GM21360 (cell line): ENCODE results near the gene CATSPERZ.
A peak's percentile ranks its signal among the peaks of the same experiment; 100 is the strongest.

Experiments
- ATAC-seq: cut with Tn5 transposase; IDR thresholded peaks from one replicate; pipeline ENCODE4 v1.9.1; 2021; ENCODE audit warnings: mild to moderate bottlenecking, moderate library complexity; ENCODE audit not compliant: unreplicated experiment

CATSPERZ gene

DNA sequence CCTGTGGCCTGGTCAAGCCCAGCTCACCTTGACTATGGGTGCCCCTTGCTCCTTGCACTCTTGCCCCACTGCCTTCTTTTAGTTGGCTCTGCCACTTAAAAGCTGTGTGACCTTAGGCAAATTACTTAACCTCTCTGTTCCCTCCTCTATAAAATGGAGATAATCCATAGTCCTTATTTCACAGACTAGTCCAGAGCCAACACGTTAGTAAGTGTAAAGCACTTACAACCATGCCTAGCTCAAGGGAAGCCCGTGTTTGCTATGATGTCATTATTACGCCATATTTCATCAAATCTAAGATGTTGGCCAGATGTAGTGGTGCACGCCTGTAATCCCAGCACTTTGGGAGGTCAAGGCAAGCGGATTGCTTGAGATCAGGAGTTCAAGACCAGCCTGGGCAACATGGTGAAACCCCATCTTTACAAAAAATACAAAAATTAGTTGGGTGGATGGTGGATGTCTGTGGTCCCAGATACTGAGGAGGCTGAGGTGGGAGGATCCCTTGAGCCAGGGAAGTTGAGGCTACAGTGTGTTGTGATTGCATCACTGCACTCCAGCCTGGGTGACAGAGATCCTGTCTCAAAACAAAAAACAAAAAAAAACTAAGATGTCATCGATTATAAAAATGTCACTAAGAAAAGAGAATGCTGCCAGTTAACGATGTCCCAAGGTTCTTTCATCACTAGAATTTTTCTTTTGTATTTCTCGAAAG, 37.5 kb downstream of the CATSPERZ start:
- no peak for ATAC-seq

DNA sequence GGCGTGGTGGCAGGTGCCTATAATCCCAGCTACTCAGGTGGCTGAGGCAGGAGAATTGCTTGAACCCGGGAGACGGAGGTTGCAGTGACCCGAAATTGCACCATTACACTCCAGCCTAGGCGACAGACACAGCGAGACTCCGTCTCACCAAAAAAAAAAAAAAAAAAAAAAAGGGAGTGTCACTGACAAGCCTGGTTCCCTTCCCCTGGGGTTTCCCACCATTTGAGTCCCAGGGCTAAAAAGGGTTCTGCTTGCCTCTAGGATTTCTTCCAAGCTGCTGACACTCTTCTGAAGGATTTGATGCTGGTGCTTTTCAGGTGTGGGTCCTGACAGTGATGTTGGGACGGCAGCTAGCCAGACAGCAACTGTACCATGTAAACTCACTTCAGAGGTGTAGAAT, 38.6 kb downstream of the CATSPERZ start:
- no peak for ATAC-seq

DNA sequence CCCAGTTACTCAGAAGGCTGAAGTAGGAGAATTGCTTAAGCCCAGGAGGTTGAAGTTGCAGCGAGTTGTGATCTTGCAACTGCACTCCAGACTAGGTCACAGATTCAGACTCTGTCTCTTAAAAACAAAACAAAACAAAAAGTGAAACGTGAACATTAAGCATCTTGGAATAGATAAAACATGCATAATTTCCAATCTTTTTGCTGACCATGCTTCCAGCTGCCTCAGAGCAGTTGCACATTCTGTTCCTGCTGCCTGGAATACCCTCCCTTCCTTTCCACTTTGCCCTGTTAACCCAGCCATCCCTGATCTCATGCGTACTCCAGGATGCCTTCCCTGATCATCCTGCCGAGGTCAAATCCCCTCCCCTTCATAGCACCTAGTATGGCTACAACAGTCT, 39.1 kb downstream of the CATSPERZ start:
- no peak for ATAC-seq

DNA sequence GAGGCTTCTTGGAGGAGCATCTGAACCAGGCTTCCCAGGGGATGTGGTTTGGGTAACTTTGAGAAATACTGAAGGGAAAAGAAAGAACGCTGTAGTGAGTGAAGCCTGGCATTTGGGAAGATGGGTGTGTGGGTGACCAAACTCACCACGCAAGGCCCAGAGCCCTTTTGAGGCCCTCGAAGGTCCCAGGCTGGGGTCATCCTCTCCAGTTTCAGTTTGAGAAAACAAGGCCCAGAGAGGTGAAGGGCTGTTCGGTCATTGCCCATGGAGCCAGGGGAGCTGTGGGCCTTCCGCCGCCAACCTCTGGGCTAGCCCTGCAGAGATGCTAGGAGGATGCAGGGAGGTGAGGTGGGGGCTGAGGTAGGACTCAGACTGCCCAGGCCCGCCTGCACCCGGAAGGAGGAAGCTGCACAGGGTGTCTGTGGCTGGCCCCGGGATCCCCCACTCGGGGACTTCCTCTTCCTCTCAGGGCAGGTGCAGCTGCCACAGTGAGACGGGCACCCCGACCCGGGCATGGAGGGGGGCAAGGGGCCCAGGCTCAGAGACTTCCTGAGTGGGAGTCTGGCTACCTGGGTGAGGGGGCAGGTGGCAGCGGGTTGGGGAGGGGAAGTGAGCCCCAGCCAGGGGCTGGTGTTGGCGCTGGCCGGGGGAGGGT, 39.7 kb downstream of the CATSPERZ start, which contains the start of gene CCDC88B:
Gene CCDC88B, plus strand, starts transcription at position 451 of the 655 bp plus-strand sequence. Its CDS starts 63 bp downstream, at position 514.
- peak; percentile 41 for ATAC-seq

DNA sequence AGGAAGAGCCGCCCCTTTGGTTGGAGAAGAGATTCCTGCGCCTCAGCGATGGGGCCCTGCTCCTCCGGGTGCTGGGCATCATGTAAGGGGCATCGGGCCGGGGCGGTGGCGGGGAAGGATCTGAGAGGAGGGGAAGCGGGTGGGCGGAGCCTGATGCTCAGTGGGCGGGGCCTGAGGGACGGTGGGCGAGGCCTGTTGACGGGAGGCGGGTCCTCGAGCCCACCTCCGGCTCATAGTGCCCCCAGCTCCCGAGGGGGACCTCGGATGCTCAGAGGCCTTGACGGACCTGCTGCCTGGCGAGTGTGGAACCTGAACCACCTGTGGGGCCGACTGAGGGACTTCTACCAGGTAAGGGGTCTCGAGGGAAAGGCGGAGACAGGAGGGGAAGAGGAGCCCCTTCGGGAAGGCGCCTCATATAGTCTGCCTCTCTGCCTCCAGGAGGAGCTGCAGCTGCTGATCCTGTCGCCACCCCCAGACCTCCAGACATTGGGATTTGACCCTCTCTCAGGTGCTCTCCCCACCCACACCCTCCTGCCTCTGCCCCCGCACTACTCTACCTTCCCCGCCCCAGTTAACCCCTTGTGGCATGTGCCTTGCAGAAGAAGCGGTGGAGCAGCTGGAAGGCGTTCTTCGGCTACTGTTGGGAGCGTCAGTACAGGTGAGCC, 40.6 kb downstream of the CATSPERZ start:
- no peak for ATAC-seq

DNA sequence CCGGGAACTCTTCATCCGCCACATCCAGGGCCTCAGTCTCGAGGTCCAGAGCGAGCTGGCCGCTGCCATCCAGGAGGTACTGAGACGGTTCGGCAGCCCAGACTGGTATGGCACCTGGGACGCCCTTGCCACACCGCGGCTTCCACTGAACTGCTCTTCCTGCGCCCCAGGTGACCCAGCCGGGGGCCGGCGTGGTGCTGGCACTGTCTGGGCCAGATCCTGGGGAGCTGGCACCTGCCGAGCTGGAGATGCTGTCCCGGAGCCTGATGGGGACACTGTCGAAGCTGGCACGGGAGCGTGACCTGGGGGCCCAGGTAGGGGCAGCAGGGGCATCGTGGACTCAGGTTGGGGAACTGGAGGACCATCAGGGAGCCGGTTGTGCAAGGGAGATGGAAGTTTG, 41.3 kb downstream of the CATSPERZ start:
- ATAC-seq: no peak

DNA sequence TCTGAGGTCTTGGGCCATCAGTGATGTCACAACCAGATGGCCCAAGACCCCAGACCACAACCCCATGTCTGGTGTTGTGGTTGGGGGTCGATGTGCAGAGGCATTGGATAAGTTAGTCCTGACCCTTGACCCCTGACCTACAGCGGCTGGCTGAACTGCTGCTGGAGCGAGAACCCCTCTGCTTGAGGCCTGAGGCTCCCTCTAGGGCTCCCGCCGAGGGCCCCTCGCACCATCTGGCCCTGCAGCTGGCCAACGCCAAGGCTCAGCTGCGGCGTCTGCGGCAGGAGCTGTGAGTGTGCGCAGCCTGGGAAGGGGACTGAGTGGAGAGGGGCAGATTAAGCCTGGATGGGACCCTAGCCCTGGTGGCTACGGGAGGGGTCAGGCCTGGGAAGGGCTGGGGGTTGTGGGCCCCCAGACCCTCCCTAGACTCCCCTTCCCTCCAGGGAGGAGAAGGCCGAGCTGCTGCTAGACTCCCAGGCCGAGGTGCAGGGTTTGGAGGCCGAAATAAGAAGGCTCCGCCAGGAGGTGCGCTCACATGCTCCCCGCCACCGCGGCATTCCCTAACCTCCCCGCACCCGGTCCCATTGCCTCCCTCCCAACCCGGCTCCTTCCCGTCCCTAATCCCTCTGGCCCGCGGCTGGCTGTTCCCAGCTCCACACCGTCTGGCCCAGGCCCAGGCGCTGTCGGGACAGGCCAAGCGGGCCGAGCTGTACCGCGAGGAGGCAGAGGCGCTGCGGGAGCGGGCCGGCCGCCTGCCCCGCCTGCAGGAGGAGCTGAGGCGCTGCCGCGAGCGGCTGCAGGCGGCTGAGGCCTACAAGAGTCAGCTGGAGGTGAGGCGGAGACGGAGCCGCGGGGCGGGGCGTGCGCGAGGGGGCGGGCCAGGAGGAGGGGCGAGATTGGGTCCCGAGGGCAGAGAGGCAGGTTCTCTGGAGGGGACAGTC, 42.0 kb downstream of the CATSPERZ start:
- peak; percentile 49 for ATAC-seq

DNA sequence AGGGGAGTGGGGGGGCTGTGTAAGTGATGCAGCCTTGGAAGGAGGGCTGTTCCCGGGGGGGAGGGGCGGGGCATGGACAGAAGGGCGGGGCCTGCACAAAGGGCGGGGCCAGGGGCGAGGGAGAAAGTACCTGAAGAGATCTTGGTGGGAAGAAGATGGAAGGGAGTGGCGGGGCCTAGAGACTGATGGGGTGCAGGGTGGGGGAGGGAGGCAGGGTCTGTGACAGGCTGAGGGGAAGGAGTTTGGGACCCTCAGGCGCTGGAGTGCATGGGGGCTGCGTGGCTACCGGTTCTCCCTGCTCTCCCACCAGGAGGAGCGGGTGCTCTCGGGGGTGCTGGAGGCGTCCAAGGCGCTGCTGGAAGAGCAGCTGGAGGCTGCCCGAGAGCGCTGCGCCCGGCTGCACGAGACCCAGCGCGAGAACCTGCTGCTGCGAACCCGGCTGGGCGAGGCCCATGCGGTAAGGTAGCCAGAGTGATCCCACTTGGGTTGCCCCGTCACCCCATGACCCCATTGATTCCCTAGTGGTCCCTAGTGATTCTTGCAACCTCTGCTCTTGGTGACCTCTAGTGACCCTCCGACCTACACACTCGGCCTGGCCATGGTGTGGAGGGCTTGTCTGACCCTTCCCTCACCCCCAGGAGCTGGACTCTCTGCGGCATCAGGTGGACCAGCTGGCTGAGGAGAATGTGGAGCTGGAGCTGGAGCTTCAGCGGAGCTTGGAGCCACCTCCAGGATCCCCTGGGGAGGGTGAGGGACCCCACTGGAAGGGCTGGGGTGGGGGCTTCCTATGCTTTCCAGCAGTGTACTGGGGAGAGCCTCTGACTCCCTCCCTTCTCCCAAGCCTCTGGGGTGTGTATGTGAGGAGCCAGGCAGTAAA, 42.9 kb downstream of the CATSPERZ start:
- no peak for ATAC-seq

DNA sequence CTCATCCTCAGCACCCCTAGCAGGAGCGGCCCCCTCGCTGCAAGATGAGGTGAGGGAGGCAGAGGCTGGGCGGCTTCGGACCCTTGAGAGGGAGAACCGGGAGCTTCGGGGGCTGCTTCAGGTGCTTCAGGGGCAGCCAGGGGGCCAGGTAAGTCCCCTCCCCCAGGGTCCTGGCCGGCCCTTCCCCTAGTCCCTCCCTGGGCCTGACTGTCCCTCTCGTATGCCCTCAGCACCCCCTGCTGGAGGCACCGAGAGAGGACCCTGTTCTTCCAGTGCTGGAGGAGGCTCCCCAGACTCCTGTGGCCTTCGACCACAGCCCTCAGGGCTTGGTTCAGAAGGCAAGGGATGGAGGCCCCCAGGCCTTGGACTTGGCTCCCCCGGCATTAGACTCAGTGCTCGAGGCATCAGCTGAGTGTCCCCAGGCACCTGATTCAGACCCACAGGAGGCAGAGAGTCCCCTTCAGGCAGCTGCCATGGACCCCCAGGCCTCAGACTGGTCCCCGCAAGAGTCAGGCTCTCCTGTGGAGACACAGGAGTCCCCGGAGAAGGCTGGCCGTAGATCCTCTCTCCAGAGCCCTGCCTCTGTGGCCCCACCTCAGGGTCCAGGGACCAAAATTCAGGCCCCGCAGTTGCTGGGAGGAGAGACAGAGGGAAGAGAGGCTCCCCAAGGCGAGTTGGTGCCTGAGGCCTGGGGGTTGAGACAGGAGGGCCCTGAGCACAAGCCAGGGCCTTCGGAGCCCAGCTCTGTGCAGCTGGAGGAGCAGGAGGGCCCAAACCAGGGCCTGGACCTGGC, 43.8 kb downstream of the CATSPERZ start:
- ATAC-seq: no peak

DNA sequence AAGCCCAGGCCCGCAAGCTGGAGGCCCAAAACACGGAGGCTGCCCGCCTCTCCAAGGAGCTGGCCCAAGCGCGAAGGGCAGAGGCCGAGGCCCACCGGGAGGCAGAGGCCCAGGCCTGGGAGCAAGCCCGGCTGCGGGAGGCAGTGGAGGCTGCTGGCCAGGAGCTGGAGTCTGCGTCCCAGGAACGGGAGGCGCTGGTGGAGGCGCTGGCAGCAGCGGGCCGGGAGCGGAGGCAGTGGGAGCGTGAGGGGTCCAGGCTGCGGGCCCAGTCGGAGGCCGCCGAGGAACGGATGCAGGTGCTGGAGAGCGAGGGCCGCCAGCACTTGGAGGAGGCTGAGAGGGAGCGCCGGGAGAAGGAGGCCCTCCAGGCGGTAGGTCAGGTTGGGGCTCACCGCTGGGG, 44.6 kb downstream of the CATSPERZ start:
- no peak for ATAC-seq

DNA sequence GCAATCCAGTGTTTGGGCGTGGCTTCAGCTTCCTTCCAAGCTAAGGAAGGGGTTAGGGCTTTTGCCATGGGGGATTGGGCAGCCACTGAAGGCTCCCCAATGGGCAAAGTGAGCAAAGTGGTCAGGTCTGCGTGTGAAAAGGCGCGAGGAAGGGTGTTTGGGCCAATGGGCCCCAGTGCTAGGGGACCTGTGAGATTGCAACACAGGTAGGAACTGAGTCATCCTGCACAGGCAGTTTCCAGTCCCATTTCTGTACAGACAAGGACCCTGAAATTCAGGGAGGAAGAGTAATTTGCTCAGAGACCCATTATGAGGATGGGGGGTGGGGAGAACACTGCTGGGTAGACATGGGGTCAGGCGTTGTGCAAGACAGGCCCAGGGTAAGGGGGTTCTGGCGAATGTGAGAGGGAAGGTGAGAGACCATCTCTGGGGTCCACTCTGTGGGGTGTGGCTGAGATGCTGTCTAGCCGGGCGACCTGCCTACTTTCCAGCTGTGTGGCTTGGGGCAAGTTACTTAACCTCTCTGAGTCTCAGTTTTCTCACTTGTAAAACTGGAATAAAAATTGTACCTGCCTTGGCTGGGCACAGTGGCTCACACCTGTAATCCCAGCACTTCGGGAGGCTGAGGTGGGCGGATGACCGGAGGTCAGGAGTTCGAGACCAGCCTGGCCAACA, 47.2 kb downstream of the CATSPERZ start:
- ATAC-seq: no peak

DNA sequence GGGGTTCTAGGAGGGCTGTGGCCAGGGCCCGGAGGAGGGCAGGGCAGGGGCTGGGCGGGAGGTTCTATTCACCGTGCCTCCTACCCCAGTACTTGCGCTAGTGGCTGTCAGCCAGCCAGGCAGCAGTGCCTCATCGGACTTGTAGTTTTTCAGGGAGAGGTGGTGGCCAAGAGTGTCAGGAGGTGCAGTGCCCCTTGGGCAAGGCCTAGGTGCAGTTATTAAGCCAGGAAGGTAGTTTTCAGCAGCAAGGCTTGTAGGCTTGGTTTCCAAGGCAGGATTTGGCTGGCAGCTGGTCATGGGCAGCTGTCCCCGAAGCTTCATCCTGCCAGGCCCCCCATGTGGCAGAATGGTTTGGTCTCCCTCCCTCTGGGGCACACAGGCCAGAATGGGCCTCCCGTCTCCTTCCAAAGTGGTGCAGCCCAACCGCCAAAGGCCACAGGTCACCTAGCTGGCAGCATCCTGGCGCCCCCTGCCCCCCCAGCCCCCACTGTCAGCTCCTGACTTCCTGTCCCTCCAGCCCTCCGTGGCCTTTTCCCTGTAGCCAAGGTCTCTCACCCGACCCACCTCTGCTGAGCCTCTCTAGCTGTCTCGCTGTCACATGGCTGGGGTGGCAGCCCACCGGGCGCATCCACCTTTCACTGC, 48.3 kb downstream of the CATSPERZ start:
- no peak for ATAC-seq

DNA sequence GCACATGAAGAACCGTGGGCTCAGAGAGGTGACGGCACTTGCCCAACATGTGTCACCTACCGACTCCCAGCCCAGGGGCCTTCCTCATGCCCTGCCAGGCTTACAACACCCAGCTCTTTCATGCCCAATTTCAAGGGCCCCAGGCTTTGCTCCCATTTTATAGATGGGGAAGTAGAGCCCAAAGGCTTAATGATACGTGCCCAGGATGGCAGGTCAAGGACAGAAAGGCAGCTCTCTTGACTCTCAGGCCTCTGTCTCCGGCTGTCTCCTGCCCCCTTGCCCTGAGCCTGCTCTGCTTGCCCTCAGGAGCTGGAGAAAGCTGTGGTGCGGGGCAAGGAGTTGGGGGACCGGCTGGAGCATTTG, 48.8 kb downstream of the CATSPERZ start:
- ATAC-seq: no peak

DNA sequence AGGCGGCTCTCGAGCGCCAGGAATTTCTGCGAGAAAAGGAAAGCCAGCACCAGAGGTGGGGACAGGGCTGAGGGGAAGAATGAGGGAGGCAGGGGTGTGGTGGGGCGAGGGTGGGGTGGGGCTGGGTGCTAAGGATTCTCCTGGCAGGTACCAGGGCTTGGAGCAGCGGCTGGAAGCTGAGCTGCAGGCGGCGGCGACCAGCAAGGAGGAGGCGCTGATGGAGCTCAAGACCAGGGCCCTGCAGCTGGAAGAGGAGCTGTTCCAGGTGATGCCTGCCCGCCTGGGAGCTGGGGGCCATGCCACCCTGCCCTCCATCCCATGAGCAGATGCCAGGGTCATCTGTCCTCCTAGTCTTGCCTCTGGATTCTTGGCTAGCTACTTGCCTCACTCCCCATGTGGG, 49.2 kb downstream of the CATSPERZ start:
- no peak for ATAC-seq

DNA sequence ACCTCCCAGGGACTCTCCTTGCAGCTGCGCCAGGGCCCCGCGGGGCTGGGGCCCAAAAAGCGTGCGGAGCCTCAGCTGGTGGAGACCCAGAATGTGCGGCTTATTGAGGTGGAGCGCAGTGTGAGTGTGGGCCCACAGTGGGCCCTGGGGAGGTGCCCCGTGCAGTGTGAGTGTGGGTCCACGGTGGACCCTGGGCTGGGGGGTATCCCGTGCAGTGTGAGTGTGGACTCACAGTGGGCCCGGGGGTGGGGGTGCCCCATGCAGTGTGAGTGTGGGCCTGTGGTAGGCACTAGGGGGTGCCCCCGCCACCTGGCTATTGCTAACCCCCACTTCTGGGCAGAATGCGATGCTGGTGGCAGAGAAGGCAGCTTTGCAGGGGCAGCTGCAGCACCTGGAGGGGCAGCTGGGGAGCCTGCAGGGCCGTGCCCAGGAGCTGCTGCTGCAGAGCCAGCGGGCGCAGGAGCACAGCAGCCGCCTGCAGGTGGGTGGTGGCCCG, 51.0 kb downstream of the CATSPERZ start:
- no peak for ATAC-seq

DNA sequence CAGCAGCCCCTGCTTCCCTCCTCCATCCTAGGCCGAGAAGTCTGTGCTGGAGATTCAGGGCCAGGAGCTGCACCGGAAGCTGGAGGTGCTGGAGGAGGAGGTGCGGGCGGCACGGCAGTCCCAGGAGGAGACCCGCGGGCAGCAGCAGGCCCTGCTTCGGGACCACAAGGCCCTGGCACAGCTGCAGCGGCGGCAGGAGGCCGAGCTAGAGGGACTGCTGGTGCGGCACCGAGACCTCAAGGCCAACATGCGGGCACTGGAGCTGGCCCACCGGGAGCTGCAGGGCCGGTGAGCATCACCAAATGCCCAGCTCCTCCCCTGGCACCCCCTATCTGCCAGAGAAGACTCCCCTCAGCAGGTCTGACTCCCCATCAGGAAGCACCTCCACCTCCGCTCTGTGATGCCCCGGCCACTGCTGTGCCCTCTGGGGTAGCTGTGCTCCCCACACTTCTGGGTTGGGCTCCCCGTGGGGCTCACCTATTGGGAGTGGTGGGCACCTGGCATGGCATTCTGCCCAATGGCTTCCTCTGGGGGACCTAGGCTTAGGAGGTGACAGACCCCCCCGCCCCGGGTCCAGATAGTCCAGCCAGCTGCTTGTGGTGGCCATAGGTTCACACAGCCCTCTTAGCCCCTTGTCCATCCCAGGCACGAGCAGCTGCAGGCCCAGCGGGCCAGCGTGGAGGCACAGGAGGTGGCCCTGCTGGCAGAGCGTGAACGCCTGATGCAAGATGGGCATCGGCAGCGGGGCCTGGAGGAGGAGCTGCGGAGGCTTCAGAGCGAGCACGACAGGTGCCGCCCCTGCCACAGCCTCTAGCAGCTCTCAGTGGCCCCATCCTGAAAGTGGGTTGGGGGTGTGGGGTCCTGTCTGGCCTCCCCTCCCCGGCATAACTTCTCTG, 52.2 kb downstream of the CATSPERZ start:
- no peak for ATAC-seq
